RWPE2 (cell line): ENCODE measurements around the gene TNFSF13B.
"Not testable (repeated sequence)": the region's sequence is repeated elsewhere in the genome, so short reads cannot be mapped to it uniquely, and the experiment has no call there.

Source experiments
- ATAC-seq: fragments of 200-7000 bp; cut with Tn5 transposase; 3 replicates; pipeline ENCODE4 v1.9.1; 2021; ENCODE audit warnings: low read depth
- DNase-seq: peaks from one replicate; pipeline ENCODE4 v3.0.0-alpha.2; 2020; ENCODE audit warnings: low spot score
- H3K27ac ChIP-seq: fragments of 450-650 bp; 2 replicates; pipeline ENCODE4 v1.5.1; 2017; ENCODE audit warnings: mild to moderate bottlenecking; ENCODE audit not compliant: poor library complexity, severe bottlenecking
- H3K27me3 ChIP-seq: fragments of 250-450 bp; sonication (Bioruptor Pico); 2 replicates; pipeline ENCODE4 v1.5.1; 2021; ENCODE audit warnings: mild to moderate bottlenecking, moderate library complexity; ENCODE audit not compliant: insufficient read depth, poor library complexity, severe bottlenecking
- H3K36me3 ChIP-seq: fragments of 250-450 bp; sonication (Bioruptor Pico); 2 replicates; pipeline ENCODE4 v1.5.1; 2020; ENCODE audit warnings: low read depth, mild to moderate bottlenecking, moderate library complexity
- H3K4me1 ChIP-seq: fragments of 250-450 bp; sonication (Bioruptor Pico); 2 replicates; pipeline ENCODE4 v1.5.1; 2021; ENCODE audit warnings: mild to moderate bottlenecking, moderate library complexity; ENCODE audit not compliant: insufficient read depth, poor library complexity, severe bottlenecking
- H3K4me3 ChIP-seq: fragments of 250-450 bp; sonication (Bioruptor Pico); 2 replicates; pipeline ENCODE4 v1.5.1; 2021; ENCODE audit warnings: mild to moderate bottlenecking, moderate library complexity; ENCODE audit not compliant: severe bottlenecking
- H3K9me3 ChIP-seq: fragments of 250-450 bp; sonication (Bioruptor Pico); 2 replicates; pipeline ENCODE4 v1.5.1; 2021; ENCODE audit warnings: mild to moderate bottlenecking, moderate library complexity; ENCODE audit not compliant: severe bottlenecking
- CTCF ChIP-seq: fragments of 450-650 bp; IDR thresholded peaks from one replicate; pipeline ENCODE4 v1.5.1; 2017; ENCODE audit warnings: mild to moderate bottlenecking, moderate library complexity; ENCODE audit not compliant: poor library complexity, severe bottlenecking

Gene TNFSF13B

GRCh38 chr13:108297114-108297513 lies 27.6 kb downstream of the TNFSF13B start:
- H3K36me3 ChIP-seq: no peaks in the 10 kb centered on the region

GRCh38 chr13:108302279-108302678 lies 32.8 kb downstream of the TNFSF13B start:
- ATAC-seq: peak; percentile 89
- peaks cover 5% of the 10 kb centered on the region for H3K27me3 ChIP-seq

More at GRCh38 chr13:108297114-108297513, 27.6 kb downstream of the TNFSF13B start:
- Histone ChIP-seq H3K9me3 (no peaks in the 10 kb centered on the region), H3K4me3 (no peak overlapping the region), H3K27ac (no peak overlapping the region), H3K27me3 (peaks cover 6% of the 10 kb centered on the region), H3K4me1 (no peaks in the 10 kb centered on the region)
- DNase-seq: no peak
- ATAC-seq: no peak
- no peak for TF ChIP-seq CTCF

GRCh38 chr13:108304170-108305016 lies 34.9 kb downstream of the TNFSF13B start:
- TF ChIP-seq CTCF: no peak
- no peak for DNase-seq
- ATAC-seq: no peak
- Histone ChIP-seq H3K36me3 (no peaks in the 10 kb centered on the region), H3K4me3 (no peak overlapping the region), H3K27me3 (peaks cover 14% of the 10 kb centered on the region), H3K27ac (no peak overlapping the region), H3K9me3 (no peaks in the 10 kb centered on the region), H3K4me1 (no peaks in the 10 kb centered on the region)

More at GRCh38 chr13:108302279-108302678, 32.8 kb downstream of the TNFSF13B start:
- TF ChIP-seq CTCF: no peak
- DNase-seq: no peak
- H3K27ac ChIP-seq: no peak overlapping the region
- no peaks in the 10 kb centered on the region for H3K4me1 ChIP-seq
- H3K9me3 ChIP-seq: no peaks in the 10 kb centered on the region
- H3K36me3 ChIP-seq: no peaks in the 10 kb centered on the region
- no peak overlapping the region for H3K4me3 ChIP-seq

- no peak for ATAC-seq
- no peaks in the 10 kb centered on the region for H3K4me1 ChIP-seq
- no peak for TF ChIP-seq CTCF
Observed at GRCh38 chr13:108305655-108306054, 36.1 kb downstream of the TNFSF13B start.

GRCh38 chr13:108306860-108307259 lies 37.3 kb downstream of the TNFSF13B start:
- DNase-seq: no peak
- no peak overlapping the region for H3K27ac ChIP-seq
- no peaks in the 10 kb centered on the region for H3K36me3 ChIP-seq
- peaks cover 14% of the 10 kb centered on the region for H3K27me3 ChIP-seq
- ATAC-seq: no peak
- H3K9me3 ChIP-seq: no peaks in the 10 kb centered on the region
- no peaks in the 10 kb centered on the region for H3K4me1 ChIP-seq
- TF ChIP-seq CTCF: no peak
- H3K4me3 ChIP-seq: no peak overlapping the region

More at GRCh38 chr13:108305655-108306054, 36.1 kb downstream of the TNFSF13B start:
- Histone ChIP-seq H3K36me3 (no peaks in the 10 kb centered on the region), H3K9me3 (no peaks in the 10 kb centered on the region), H3K4me3 (no peak overlapping the region), H3K27ac (no peak overlapping the region), H3K27me3 (peaks cover 14% of the 10 kb centered on the region)
- no peak for DNase-seq

- ATAC-seq, H3K4me1 ChIP-seq, H3K9me3 ChIP-seq, H3K36me3 ChIP-seq, H3K4me3 ChIP-seq, H3K27ac ChIP-seq, DNase-seq: not testable (repeated sequence)
- peaks cover 11% of the 10 kb centered on the region for H3K27me3 ChIP-seq
Observed at GRCh38 chr13:108311596-108311995, 42.1 kb downstream of the TNFSF13B start.
